Uterus (tissue), 2 donors: Measurements from ENCODE around the gene STUB1.

Experiments
- CTCF ChIP-seq, 4 experiments: fragments of 200-600 bp in 2 of 4; fragments of 450-650 bp in 2 of 4; sonication (generic) in 2 of 4; IDR thresholded peaks; one replicate each; pipeline ENCODE4 v1.5.1; 2016 to 2019; ENCODE audit warnings: antibody characterized with exemption in 4 of 4, mild to moderate bottlenecking in 2 of 4, moderate library complexity in 1 of 4
- POLR2A ChIP-seq, 2 donors: fragments of 450-650 bp; IDR thresholded peaks; one replicate each; pipeline ENCODE4 v1.6.1; 2016; ENCODE audit warnings: antibody characterized with exemption in 2 of 2, mild to moderate bottlenecking in 1 of 2, moderate library complexity in 1 of 2

- TF ChIP-seq CTCF (IDR thresholded peaks at IDR 0.05) (no peak), POLR2A (IDR thresholded peaks at IDR 0.05) (no peak)
These were observed 42.8 kb downstream of the STUB1 start for GRCh38 chr16:722835-723633.
